ENCODE measurements around the gene ZPBP2. TPM values are rescaled to one million over a fixed set of nuclear protein-coding genes. Genes with fewer than 3 reads are reported as not detected.

The ZPBP2 gene
- total and polyA plus RNA-seq, 2 of the 13 experiments (the other 11 are each of a cell fraction or from before 2014, with no cell fraction given) = not detected

GRCh38 chr17:39923230-39923629 is 55.2 kb downstream of the ZPBP2 start (continued):
- TF ChIP-seq RBAK (CRISPR knock-in tag; IDR thresholded peaks at IDR 0.05) = 0 out of 2 replicates have a peak, but pooled peaks have one; percentile 2
- peak; percentile 70; the same call in 1 of the 2 replicates for TF ChIP-seq BCL3 (CRISPR knock-in tag; IDR thresholded peaks at IDR 0.05)
- TF ChIP-seq ZNF883 (CRISPR knock-in tag; IDR thresholded peaks at IDR 0.05; ENCODE audit: not compliant biosample characterization) = peak; percentile 51
- 0 out of 2 replicates have a peak, but pooled peaks have one; percentile 50 for TF ChIP-seq ZNF816 (CRISPR knock-in tag; IDR thresholded peaks at IDR 0.05; ENCODE audit: borderline replicate concordance)

DNA sequence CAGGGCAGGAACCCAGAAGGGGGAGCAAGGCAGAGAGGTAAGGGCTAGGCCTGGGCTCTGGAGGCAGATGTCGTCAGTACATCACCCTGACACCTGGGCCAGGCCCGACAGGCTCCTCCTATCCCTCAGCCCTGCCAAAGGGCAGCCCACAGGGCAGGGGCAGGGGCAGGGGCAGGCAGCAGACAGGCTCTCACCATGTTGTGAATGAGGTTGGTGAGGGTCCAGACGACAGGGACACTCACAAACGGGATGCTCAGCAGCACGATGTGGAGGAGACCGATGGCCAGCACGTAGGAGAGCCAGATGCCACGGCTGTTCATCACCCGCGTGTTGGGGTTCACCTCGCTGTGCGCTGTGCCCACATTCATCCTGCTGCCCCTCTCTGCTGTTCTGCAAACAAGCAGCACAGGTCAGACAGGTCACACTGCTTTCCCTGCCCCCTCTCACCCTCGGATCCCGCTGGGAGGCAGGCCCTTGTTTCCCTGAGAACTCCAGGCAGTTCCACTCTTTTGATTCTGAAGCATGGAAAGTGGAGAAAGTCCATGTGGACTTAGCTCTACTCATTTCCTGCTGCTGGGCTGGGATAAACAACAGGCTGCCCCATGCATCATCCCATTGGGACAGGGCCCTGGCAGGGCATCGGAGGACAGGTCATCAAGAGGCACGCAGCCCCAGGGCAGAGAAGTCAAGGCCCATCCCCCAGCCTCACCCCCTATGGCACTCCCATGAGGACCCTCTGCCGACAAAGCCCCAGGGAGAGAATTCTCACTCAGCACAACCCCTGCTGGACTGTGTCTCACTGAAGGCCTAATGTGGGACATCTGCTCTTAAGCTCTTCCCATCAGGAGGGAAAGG is 56.1 kb downstream of the ZPBP2 start:
- in situ Hi-C loops (cut with HindIII; ENCODE audit: extremely low pct_ligation_motif_present, low pct_unique_long_range_greater_than_20kb) (loop anchor here (5.0 kb wide), 1 partner anchor 48 kb away; no protein-coding TSS in a partner anchor), intact Hi-C loops (cut with micrococcal nuclease; ENCODE audit: unreplicated experiment) (loop anchor here (10.0 kb wide), 1 partner anchor 181 kb away; the partner anchor contains the start of gene NR1D1)
- FAIRE-seq (peak; percentile 89), ATAC-seq (peak; percentile 66), DNase-seq (ENCODE audit: low spot score) (peak; percentile 97)
- peaks cover 11% of the 10 kb centered on the region; the same call in 1 of the 2 replicates for H4K20me1 ChIP-seq (ENCODE audit: insufficient read depth, low read length)
- ChIA-PET CTCF (ENCODE audit: low intra/inter-chr PET ratio, low total read pairs) (no interaction called here), POLR2A (interaction anchor here (0.5 to 5.3 kb wide), 9 partner anchors 10 to 185 kb away, joined by 3 to 47 read pairs (median 4); partner anchors contain the start of genes NR1D1 and PSMD3)
- no peaks in the 10 kb centered on the region; a peak in 1 of 5 replicates for H3K27me3 ChIP-seq (ENCODE audit: control insufficient read depth in 1 of 2, insufficient read depth in 2 of 2, low read length in 2 of 2)
- peaks cover 50% of the 10 kb centered on the region for H3K79me2 ChIP-seq (ENCODE audit: insufficient read depth, low read length)
- H3K9me3 ChIP-seq (ENCODE audit: low read length) = no peaks in the 10 kb centered on the region
- no peak overlapping the region for H2AFZ ChIP-seq (ENCODE audit: low read length)
- peaks cover 25 to 26% of the 10 kb centered on the region in 2 experiments for H3K36me3 ChIP-seq (replicated peaks in 1 of 2; ENCODE audit: control insufficient read depth in 1 of 2, insufficient read depth in 2 of 2, low read length in 2 of 2)
- H3K4me1 ChIP-seq (ENCODE audit: insufficient read depth, low read length) = peaks cover 79% of the 10 kb centered on the region
- peak overlapping the region; percentile 97 for H3K4me2 ChIP-seq (ENCODE audit: low read depth, low read length)
- H3K4me3 ChIP-seq (replicated peaks in 1 of 3; ENCODE audit: insufficient read depth in 1 of 3, low read depth in 2 of 3, low read length in 3 of 3) = peak overlapping the region; percentile 29 to 96 (median 72); a peak in 5 of 6 replicates
- WGBS (ENCODE audit: low lambda C conversion rate) = 18% methylated on average over 8 of the region's 17 CpGs
- peak overlapping the region; percentile 90 for H3K9ac ChIP-seq (ENCODE audit: insufficient read depth, low read depth, low read length)
- BruUV-seq (replicated peaks) = no TSS peak
- peak overlapping the region; percentile 93 for H3K27ac ChIP-seq (ENCODE audit: extremely low read length, insufficient read depth, low read length)
- TF ChIP-seq NR2F2 (IDR thresholded peaks at IDR 0.05; ENCODE audit: borderline replicate concordance, low read depth) (peak; percentile 98), CEBPB (IDR thresholded peaks at IDR 0.05; ENCODE audit: borderline replicate concordance, low read depth, low read length) (no peak), CREM (IDR thresholded peaks at IDR 0.05) (peak; percentile 76), CREM (CRISPR knock-in tag; IDR thresholded peaks at IDR 0.05) (no peak), CC2D1A (CRISPR knock-in tag; IDR thresholded peaks at IDR 0.05) (0 out of 2 replicates have a peak, but pooled peaks have one; percentile 67), FOXK1 (CRISPR knock-in tag; IDR thresholded peaks at IDR 0.05; ENCODE audit: borderline replicate concordance, low read depth) (peak; percentile 98), HOXD1 (CRISPR knock-in tag; IDR thresholded peaks at IDR 0.05) (peak; percentile 100), IRF9 (CRISPR knock-in tag; IDR thresholded peaks at IDR 0.05; ENCODE audit: borderline replicate concordance) (peak; percentile 96), KMT2B (CRISPR knock-in tag; IDR thresholded peaks at IDR 0.05) (peak; percentile 85), ZFY (CRISPR knock-in tag; IDR thresholded peaks at IDR 0.05) (peak; percentile 93)
